HUES64 (cell line): ENCODE data around the gene ASB13.

Experiments
- H3K27ac ChIP-seq: 2 replicates; pipeline ENCODE4 v1.7.0; 2013; ENCODE audit warnings: low read depth, low read length, inconsistent platforms
- H3K27me3 ChIP-seq: 2 replicates; pipeline ENCODE4 v1.6.1; 2013; ENCODE audit warnings: mild to moderate bottlenecking, low read length; ENCODE audit not compliant: insufficient read depth
- H3K36me3 ChIP-seq: 2 replicates; pipeline ENCODE4 v1.6.1; 2013; ENCODE audit warnings: mild to moderate bottlenecking, low read length; ENCODE audit not compliant: insufficient read depth
- H3K4me1 ChIP-seq: 2 replicates; pipeline ENCODE4 v1.6.1; 2013; ENCODE audit warnings: mild to moderate bottlenecking, low read length, moderate library complexity; ENCODE audit not compliant: insufficient read depth
- H3K4me3 ChIP-seq: 2 replicates; pipeline ENCODE4 v1.5.1; 2013; ENCODE audit warnings: mild to moderate bottlenecking, low read length, moderate library complexity
- H3K9ac ChIP-seq: 2 replicates; pipeline ENCODE4 v1.6.1; 2013; ENCODE audit warnings: mild to moderate bottlenecking, low read depth, low read length
- H3K9me3 ChIP-seq: 2 replicates; pipeline ENCODE4 v1.6.1; 2013; ENCODE audit warnings: low read depth, low read length; ENCODE audit not compliant: insufficient read depth
- WGBS: fragments of 150-250, 120-280 bp; methylation state at CpG from one replicate; pipeline ENCODE4 v1.1.7; 2013; ENCODE audit warnings: missing lambda C conversion rate; 5-methylcytosine and 5-hydroxymethylcytosine counted together

Gene ASB13

GRCh38 chr10:5620966-5621365, 45.4 kb downstream of the ASB13 start:
- Histone ChIP-seq H3K4me1 (no peaks in the 10 kb centered on the region), H3K9ac (no peak overlapping the region), H3K27ac (no peak overlapping the region), H3K9me3 (no peaks in the 10 kb centered on the region), H3K27me3 (no peaks in the 10 kb centered on the region), H3K4me3 (no peak overlapping the region), H3K36me3 (no peaks in the 10 kb centered on the region)
- 95% methylated on average over 16 of the region's 16 CpGs for WGBS

GRCh38 chr10:5620223-5620721, 46.1 kb downstream of the ASB13 start:
- no peaks in the 10 kb centered on the region for H3K27me3 ChIP-seq
- H3K9ac ChIP-seq = no peak overlapping the region
- no peak overlapping the region for H3K4me3 ChIP-seq
- WGBS = 92% methylated on average over 11 of the region's 11 CpGs
- no peaks in the 10 kb centered on the region for H3K4me1 ChIP-seq
- H3K27ac ChIP-seq = no peak overlapping the region
- no peaks in the 10 kb centered on the region for H3K9me3 ChIP-seq
- no peaks in the 10 kb centered on the region for H3K36me3 ChIP-seq

- no peak overlapping the region for H3K4me3 ChIP-seq
- no peaks in the 10 kb centered on the region for H3K27me3 ChIP-seq
- 76% methylated on average over 14 of the region's 16 CpGs for WGBS
- H3K27ac ChIP-seq = no peak overlapping the region
- H3K4me1 ChIP-seq = no peaks in the 10 kb centered on the region
- no peaks in the 10 kb centered on the region for H3K36me3 ChIP-seq
- no peaks in the 10 kb centered on the region for H3K9me3 ChIP-seq
- no peak overlapping the region for H3K9ac ChIP-seq
These were observed 46.8 kb downstream of the ASB13 start for GRCh38 chr10:5619362-5620211.

GRCh38 chr10:5618829-5619228, 47.6 kb downstream of the ASB13 start:
- H3K4me3 ChIP-seq = no peak overlapping the region
- no peak overlapping the region for H3K27ac ChIP-seq
- H3K4me1 ChIP-seq = no peaks in the 10 kb centered on the region
- WGBS = 91% methylated on average over 12 of the region's 12 CpGs
- H3K36me3 ChIP-seq = no peaks in the 10 kb centered on the region
- H3K9ac ChIP-seq = no peak overlapping the region
- no peaks in the 10 kb centered on the region for H3K9me3 ChIP-seq
- H3K27me3 ChIP-seq = no peaks in the 10 kb centered on the region

GRCh38 chr10:5618042-5618441, 48.4 kb downstream of the ASB13 start:
- no peak overlapping the region for H3K9ac ChIP-seq
- WGBS = 89% methylated on average over 8 of the region's 8 CpGs
- no peaks in the 10 kb centered on the region for H3K9me3 ChIP-seq
- H3K4me1 ChIP-seq = no peaks in the 10 kb centered on the region
- no peaks in the 10 kb centered on the region for H3K27me3 ChIP-seq
- H3K27ac ChIP-seq = no peak overlapping the region
- H3K4me3 ChIP-seq = no peak overlapping the region
- H3K36me3 ChIP-seq = no peaks in the 10 kb centered on the region

GRCh38 chr10:5617521-5617920, 48.9 kb downstream of the ASB13 start:
- no peak overlapping the region for H3K9ac ChIP-seq
- H3K36me3 ChIP-seq = no peaks in the 10 kb centered on the region
- 83% methylated on average over 11 of the region's 11 CpGs for WGBS
- H3K27ac ChIP-seq = no peak overlapping the region
- H3K9me3 ChIP-seq = no peaks in the 10 kb centered on the region
- H3K27me3 ChIP-seq = no peaks in the 10 kb centered on the region
- H3K4me1 ChIP-seq = no peaks in the 10 kb centered on the region
- H3K4me3 ChIP-seq = no peak overlapping the region

GRCh38 chr10:5616836-5617235, 49.6 kb downstream of the ASB13 start:
- Histone ChIP-seq H3K27ac (no peak overlapping the region), H3K9me3 (no peaks in the 10 kb centered on the region), H3K9ac (no peak overlapping the region), H3K4me3 (no peak overlapping the region), H3K27me3 (no peaks in the 10 kb centered on the region), H3K4me1 (no peaks in the 10 kb centered on the region), H3K36me3 (no peaks in the 10 kb centered on the region)
- 94% methylated on average over 6 of the region's 6 CpGs for WGBS

- Histone ChIP-seq H3K9me3 (no peaks in the 10 kb centered on the region), H3K4me3 (no peak overlapping the region), H3K27ac (no peak overlapping the region), H3K9ac (no peak overlapping the region), H3K36me3 (no peaks in the 10 kb centered on the region), H3K27me3 (no peaks in the 10 kb centered on the region), H3K4me1 (no peaks in the 10 kb centered on the region)
- WGBS = 95% methylated on average over 26 of the region's 26 CpGs
These were observed 50.3 kb downstream of the ASB13 start for GRCh38 chr10:5616046-5616445.

GRCh38 chr10:5615316-5615715, 51.1 kb downstream of the ASB13 start:
- Histone ChIP-seq H3K27ac (no peak overlapping the region), H3K4me3 (no peak overlapping the region), H3K9ac (no peak overlapping the region), H3K9me3 (no peaks in the 10 kb centered on the region), H3K27me3 (no peaks in the 10 kb centered on the region), H3K4me1 (no peaks in the 10 kb centered on the region), H3K36me3 (no peaks in the 10 kb centered on the region)
- 94% methylated on average over 7 of the region's 7 CpGs for WGBS

GRCh38 chr10:5614155-5614721, 52.2 kb downstream of the ASB13 start:
- no peaks in the 10 kb centered on the region for H3K36me3 ChIP-seq
- no peak overlapping the region for H3K27ac ChIP-seq
- no peak overlapping the region for H3K9ac ChIP-seq
- WGBS = 96% methylated on average over 4 of the region's 4 CpGs
- H3K4me1 ChIP-seq = no peaks in the 10 kb centered on the region
- no peak overlapping the region for H3K4me3 ChIP-seq
- no peaks in the 10 kb centered on the region for H3K9me3 ChIP-seq
- no peaks in the 10 kb centered on the region for H3K27me3 ChIP-seq

GRCh38 chr10:5613481-5614154, 52.8 kb downstream of the ASB13 start:
- no peaks in the 10 kb centered on the region for H3K9me3 ChIP-seq
- H3K36me3 ChIP-seq = no peaks in the 10 kb centered on the region
- no peak overlapping the region for H3K9ac ChIP-seq
- no peak overlapping the region for H3K27ac ChIP-seq
- no peak overlapping the region for H3K4me3 ChIP-seq
- H3K4me1 ChIP-seq = no peaks in the 10 kb centered on the region
- no peaks in the 10 kb centered on the region for H3K27me3 ChIP-seq
- 90% methylated on average over 13 of the region's 13 CpGs for WGBS
